H9 (cell line): ENCODE data around the gene FNDC3B. TPM values are rescaled to one million over a fixed set of nuclear protein-coding genes. Genes with fewer than 3 reads are reported as not detected.

ENCODE experiments used
- DNase-seq: peaks from one replicate; pipeline ENCODE4 v3.0.0-alpha.2; 2017
- H2AFZ ChIP-seq: one replicate; pipeline ENCODE4 v1.6.1; 2013; ENCODE audit warnings: mild to moderate bottlenecking, low read length, control low read depth, moderate library complexity
- H2AK5ac ChIP-seq: 2 replicates; pipeline ENCODE4 v1.6.1; 2013; ENCODE audit warnings: low read length, control low read depth, mixed read lengths; ENCODE audit not compliant: insufficient read length
- H2BK120ac ChIP-seq: one replicate; pipeline ENCODE4 v1.6.1; 2013; ENCODE audit warnings: low read depth, mild to moderate bottlenecking, low read length, control low read depth, inconsistent platforms; ENCODE audit not compliant: poor library complexity, severe bottlenecking
- H2BK12ac ChIP-seq: 2 replicates; pipeline ENCODE4 v1.6.1; 2013; ENCODE audit warnings: low read length, control low read depth, mixed read lengths, low read depth; ENCODE audit not compliant: insufficient read length
- H2BK15ac ChIP-seq: 2 replicates; pipeline ENCODE4 v1.6.1; 2013; ENCODE audit warnings: low read depth, low read length, control low read depth
- H2BK20ac ChIP-seq: one replicate; pipeline ENCODE4 v1.6.1; 2013; ENCODE audit warnings: low read depth, mild to moderate bottlenecking, low read length, control low read depth, inconsistent platforms; ENCODE audit not compliant: poor library complexity, severe bottlenecking
- H2BK5ac ChIP-seq: 2 replicates; pipeline ENCODE4 v1.6.1; 2013; ENCODE audit warnings: low read length, control low read depth, mixed read lengths; ENCODE audit not compliant: insufficient read length
- H3K14ac ChIP-seq: 2 replicates; pipeline ENCODE4 v1.6.1; 2013; ENCODE audit warnings: low read length, control low read depth; ENCODE audit not compliant: insufficient read depth
- H3K18ac ChIP-seq: 2 replicates; pipeline ENCODE4 v1.6.1; 2013; ENCODE audit warnings: low read depth, mild to moderate bottlenecking, mixed read lengths, low read length, control low read depth; ENCODE audit not compliant: insufficient read length
- H3K23ac ChIP-seq: 2 replicates; pipeline ENCODE4 v1.6.1; 2013; ENCODE audit warnings: low read length, control low read depth, mixed read lengths, low read depth; ENCODE audit not compliant: insufficient read length
- H3K23me2 ChIP-seq: 2 replicates; pipeline ENCODE4 v1.6.1; 2013; ENCODE audit warnings: low read depth, mild to moderate bottlenecking, mixed read lengths, low read length, control low read depth; ENCODE audit not compliant: insufficient read length, poor library complexity, severe bottlenecking
- H3K27ac ChIP-seq: 2 replicates; pipeline ENCODE4 v1.5.1; 2013; ENCODE audit warnings: low read length, control low read depth, mixed read lengths, low read depth; ENCODE audit not compliant: insufficient read length
- H3K27me3 ChIP-seq: 2 replicates; pipeline ENCODE4 v1.6.1; 2013; ENCODE audit warnings: low read length, control low read depth, inconsistent platforms; ENCODE audit not compliant: insufficient read depth
- H3K4ac ChIP-seq: 2 replicates; pipeline ENCODE4 v1.6.1; 2013; ENCODE audit warnings: low read depth, mild to moderate bottlenecking, control low read depth, inconsistent platforms, low read length, moderate library complexity
- H3K4me1 ChIP-seq: 2 replicates; pipeline ENCODE4 v1.6.1; 2013; ENCODE audit warnings: low read length, control low read depth, inconsistent platforms; ENCODE audit not compliant: insufficient read depth
- H3K4me2 ChIP-seq: 2 replicates; pipeline ENCODE4 v1.6.1; 2013; ENCODE audit warnings: low read length, control low read depth, mixed read lengths; ENCODE audit not compliant: insufficient read length, insufficient read depth
- H3K56ac ChIP-seq: 2 replicates; pipeline ENCODE4 v1.6.1; 2013; ENCODE audit warnings: low read depth, mild to moderate bottlenecking, mixed read lengths, low read length, control low read depth; ENCODE audit not compliant: insufficient read length
- H3K79me1 ChIP-seq: 2 replicates; pipeline ENCODE4 v1.6.1; 2013; ENCODE audit warnings: low read depth, mild to moderate bottlenecking, moderate library complexity, low read length, control low read depth, inconsistent platforms; ENCODE audit not compliant: insufficient read depth, poor library complexity, severe bottlenecking
- H3K79me2 ChIP-seq: 2 replicates; pipeline ENCODE4 v1.6.1; 2013; ENCODE audit warnings: low read length, control low read depth, inconsistent platforms; ENCODE audit not compliant: insufficient read depth
- H3K9ac ChIP-seq: 2 replicates; pipeline ENCODE4 v1.6.1; 2013; ENCODE audit warnings: low read length, control low read depth, mixed read lengths; ENCODE audit not compliant: insufficient read length; ENCODE audit errors: extremely low read depth
- H3K9me3 ChIP-seq: one replicate; pipeline ENCODE4 v1.6.1; 2013; ENCODE audit warnings: low read depth, low read length, inconsistent platforms; ENCODE audit not compliant: control insufficient read depth
- H3T11ph ChIP-seq: one replicate; pipeline ENCODE4 v1.6.1; 2013; ENCODE audit warnings: mild to moderate bottlenecking, low read length, control low read depth, inconsistent platforms
- H4K20me1 ChIP-seq: one replicate; pipeline ENCODE4 v1.6.1; 2013; ENCODE audit not compliant: control insufficient read depth, insufficient read length, insufficient read depth
- H4K5ac ChIP-seq: 2 replicates; pipeline ENCODE4 v1.6.1; 2013; ENCODE audit warnings: low read depth, mild to moderate bottlenecking, mixed read lengths, low read length, control low read depth; ENCODE audit not compliant: insufficient read length
- H4K8ac ChIP-seq: replicated peaks from 2 replicates; pipeline ENCODE4 v1.6.1; 2013; ENCODE audit warnings: low read length, control low read depth, mixed read lengths, low read depth; ENCODE audit not compliant: insufficient read length
- H4K91ac ChIP-seq: 2 replicates; pipeline ENCODE4 v1.6.1; 2013; ENCODE audit warnings: low read depth, mild to moderate bottlenecking, moderate library complexity, mixed read lengths, low read length, control low read depth; ENCODE audit not compliant: insufficient read length
- H3K27ac Mint-ChIP-seq, 3 experiments: 2 replicates in 2 of 3; 3 replicates in 1 of 3; pipeline ENCODE4 v1.8.0; 2020 to 2021; ENCODE audit warnings: mixed read lengths in 3 of 3, mild to moderate bottlenecking in 1 of 3, moderate library complexity in 1 of 3
- H3K27me3 Mint-ChIP-seq: 2 replicates; pipeline ENCODE4 v1.8.0; 2021; ENCODE audit warnings: low read depth, mild to moderate bottlenecking, moderate library complexity, mixed read lengths
- H3K36me3 Mint-ChIP-seq, 3 experiments: 2 replicates in 2 of 3; 3 replicates in 1 of 3; pipeline ENCODE4 v1.8.0; 2020 to 2021; ENCODE audit warnings: low read depth in 3 of 3, mixed read lengths in 3 of 3; ENCODE audit not compliant: insufficient read depth in 1 of 3
- H3K4me1 Mint-ChIP-seq, 2 experiments: 2 replicates each; pipeline ENCODE4 v1.8.0; 2020; ENCODE audit warnings: mixed read lengths in 2 of 2
- H3K4me3 Mint-ChIP-seq, 2 experiments: 2 replicates in 1 of 2; 3 replicates in 1 of 2; pipeline ENCODE4 v1.8.0; 2020 to 2021; ENCODE audit warnings: mild to moderate bottlenecking in 2 of 2, mixed read lengths in 2 of 2, moderate library complexity in 1 of 2
- H3K9me3 Mint-ChIP-seq, 2 experiments: 2 replicates in 1 of 2; 3 replicates in 1 of 2; pipeline ENCODE4 v1.8.0; 2020; ENCODE audit warnings: mild to moderate bottlenecking in 2 of 2, mixed read lengths in 2 of 2, moderate library complexity in 1 of 2
- WGBS: extraction: QIAGEN DNeasy Blood & Tissue Kit; methylation state at CpG from one replicate; pipeline ENCODE4 v1.1.7; 2013; ENCODE audit warnings: missing lambda C conversion rate, low lambda C conversion rate, mixed read lengths; ENCODE audit not compliant: insufficient read length; ENCODE audit errors: extremely low coverage; 5-methylcytosine and 5-hydroxymethylcytosine counted together
- total RNA-seq: library from RNA; stranded (reverse); gene quantifications from 2 replicates; pipeline ENCODE4 v1.2.1, GENCODE V29; 2021
- TF ChIP-seq, protein P1 (sequence below): fragments of 200-600 bp; sonication (generic); conservative IDR thresholded peaks from 3 replicates; pipeline ENCODE4 v1.8.0; 2021; ENCODE audit warnings: antibody characterized with exemption, mild to moderate bottlenecking

Gene FNDC3B
- total RNA-seq, 1 experiment from 2014 or later, result 43.8 TPM

DNA sequence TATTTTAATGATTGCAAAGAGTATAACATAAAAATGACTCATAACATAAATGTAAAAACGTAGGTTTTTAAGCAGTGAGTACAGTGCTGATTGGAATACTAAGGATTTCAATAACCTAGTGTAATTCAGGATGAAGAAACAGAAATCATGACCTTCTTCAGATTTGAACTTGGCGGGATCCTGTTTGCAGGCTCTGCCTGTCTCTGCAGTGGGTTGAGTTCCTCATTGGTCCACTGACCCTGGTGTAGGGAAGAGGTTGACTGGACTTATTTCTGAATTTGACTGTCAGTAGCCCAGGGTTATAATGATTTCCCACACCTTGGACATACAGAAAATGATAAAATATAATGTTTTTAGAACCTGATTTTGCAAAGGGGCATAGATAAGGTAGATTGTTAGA is 171.7 kb downstream of the FNDC3B start:
- Histone ChIP-seq H2BK20ac (no peak overlapping the region), H3K23ac (no peak overlapping the region), H2BK120ac (no peak overlapping the region), H2BK15ac (no peak overlapping the region), H3K9me3 (no peaks in the 10 kb centered on the region), H3K4me2 (no peak overlapping the region), H2BK12ac (no peak overlapping the region), H4K8ac (no peak overlapping the region), H3K14ac (no peak overlapping the region), H3K4ac (no peak overlapping the region), H3K18ac (no peak overlapping the region), H3K79me1 (no peaks in the 10 kb centered on the region), H4K20me1 (no peaks in the 10 kb centered on the region), H3T11ph (no peak overlapping the region), H3K79me2 (no peaks in the 10 kb centered on the region), H3K9ac (no peak overlapping the region), H3K23me2 (no peaks in the 10 kb centered on the region), H2BK5ac (no peak overlapping the region), H3K27me3 (no peaks in the 10 kb centered on the region), H3K27ac (no peak overlapping the region), H2AFZ (no peak overlapping the region), H4K5ac (no peak overlapping the region), H3K56ac (no peak overlapping the region), H2AK5ac (no peak overlapping the region), H3K4me1 (no peaks in the 10 kb centered on the region; the same call in 1 of the 2 replicates), H4K91ac (no peak overlapping the region)
- H3K27ac Mint-ChIP-seq, result no peak overlapping the region
- H3K27me3 Mint-ChIP-seq, result no peaks in the 10 kb centered on the region
- H3K9me3 Mint-ChIP-seq, result peaks cover 0 to under 1% of the 10 kb centered on the region in 2 experiments; a peak in 2 of 5 replicates
- TF ChIP-seq, protein P1, sequence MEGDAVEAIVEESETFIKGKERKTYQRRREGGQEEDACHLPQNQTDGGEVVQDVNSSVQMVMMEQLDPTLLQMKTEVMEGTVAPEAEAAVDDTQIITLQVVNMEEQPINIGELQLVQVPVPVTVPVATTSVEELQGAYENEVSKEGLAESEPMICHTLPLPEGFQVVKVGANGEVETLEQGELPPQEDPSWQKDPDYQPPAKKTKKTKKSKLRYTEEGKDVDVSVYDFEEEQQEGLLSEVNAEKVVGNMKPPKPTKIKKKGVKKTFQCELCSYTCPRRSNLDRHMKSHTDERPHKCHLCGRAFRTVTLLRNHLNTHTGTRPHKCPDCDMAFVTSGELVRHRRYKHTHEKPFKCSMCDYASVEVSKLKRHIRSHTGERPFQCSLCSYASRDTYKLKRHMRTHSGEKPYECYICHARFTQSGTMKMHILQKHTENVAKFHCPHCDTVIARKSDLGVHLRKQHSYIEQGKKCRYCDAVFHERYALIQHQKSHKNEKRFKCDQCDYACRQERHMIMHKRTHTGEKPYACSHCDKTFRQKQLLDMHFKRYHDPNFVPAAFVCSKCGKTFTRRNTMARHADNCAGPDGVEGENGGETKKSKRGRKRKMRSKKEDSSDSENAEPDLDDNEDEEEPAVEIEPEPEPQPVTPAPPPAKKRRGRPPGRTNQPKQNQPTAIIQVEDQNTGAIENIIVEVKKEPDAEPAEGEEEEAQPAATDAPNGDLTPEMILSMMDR, result no peak
- peaks cover 42 to 43% of the 10 kb centered on the region in 2 experiments for H3K4me1 Mint-ChIP-seq
- H3K4me3 Mint-ChIP-seq, result no peak overlapping the region
- WGBS, result no CpG with 5 or more reads among the region's 2 CpGs
- H3K36me3 Mint-ChIP-seq, result peaks cover 5 to 7% (median 6%) of the 10 kb centered on the region in 3 experiments
- no peak for DNase-seq
